ENCODE results near the gene PCGF3.

- TF ChIP-seq POLR2A (IDR thresholded peaks at IDR 0.05; ENCODE audit: low read length) (no peak), GATA1 (IDR thresholded peaks at IDR 0.05; ENCODE audit: low read depth, low read length) (no peak)
Observed at GRCh38 chr4:739569-739968, 33.9 kb downstream of the PCGF3 start.

All from erythroblast (primary cell).